ENCODE data around the gene SPP1. TPM values are rescaled to one million over a fixed set of nuclear protein-coding genes. Genes with fewer than 3 reads are reported as not detected.

Gene SPP1
- total RNA-seq, 4 donors from 2014 or later = 59.0 to 344 (median 174) TPM

GRCh38 chr4:87973283-87974169 lies 2.0 kb upstream of the SPP1 start:
- TF ChIP-seq CTCF (IDR thresholded peaks at IDR 0.05) (peak; percentile 69 to 88 (median 73)), POLR2A (IDR thresholded peaks at IDR 0.05) (no peak), EP300 (IDR thresholded peaks at IDR 0.05) (peak in 1 of 2 donors; percentile 15)
- WGBS, 2 donors = 24 to 29% methylated on average over 14 of the region's 14 CpGs
- Histone ChIP-seq H3K27ac (peak overlapping the region in 3 of 4 donors; percentile 4 to 79 (median 49)), H3K9me3 (no peaks in the 10 kb centered on the region), H3K36me3 (no peaks in the 10 kb centered on the region), H3K4me3 (peak overlapping the region in 3 of 4 donors; percentile 9 to 29 (median 16)), H3K4me1 (peaks cover 0 to 16% (median 7%) of the 10 kb centered on the region in 4 donors), H3K27me3 (no peaks in the 10 kb centered on the region)
- peak in 1 of 2 donors; percentile 55 for DNase-seq (ENCODE audit: low spot score in 2 of 2)

- WGBS, 2 donors = 59 to 62% methylated on average over 6 of the region's 6 CpGs
Measured at GRCh38 chr4:87974856-87975462, 555 bp upstream of the SPP1 start.

GRCh38 chr4:87977521-87978278 lies 2.2 kb downstream of the SPP1 start:
- no peak for DNase-seq (ENCODE audit: low spot score in 2 of 2)
- Histone ChIP-seq H3K4me3 (no peak overlapping the region), H3K9me3 (no peaks in the 10 kb centered on the region), H3K27ac (peak overlapping the region in 3 of 4 donors; percentile 25 to 76 (median 30)), H3K4me1 (peaks cover 0 to 16% (median 7%) of the 10 kb centered on the region in 4 donors), H3K36me3 (no peaks in the 10 kb centered on the region), H3K27me3 (no peaks in the 10 kb centered on the region)
- no peak for TF ChIP-seq CTCF (IDR thresholded peaks at IDR 0.05)
- TF ChIP-seq POLR2A (IDR thresholded peaks at IDR 0.05) = no peak
- TF ChIP-seq EP300 (IDR thresholded peaks at IDR 0.05) = no peak
- 54 to 57% methylated on average over 5 of the region's 5 CpGs for WGBS, 2 donors

More at GRCh38 chr4:87974856-87975462, 555 bp upstream of the SPP1 start:
- Histone ChIP-seq H3K4me3 (peak overlapping the region in 1 of 4 donors; percentile 18), H3K27me3 (no peaks in the 10 kb centered on the region), H3K36me3 (no peaks in the 10 kb centered on the region), H3K9me3 (no peaks in the 10 kb centered on the region), H3K27ac (peak overlapping the region in 2 of 4 donors; percentile 31 to 53), H3K4me1 (peaks cover 0 to 16% (median 7%) of the 10 kb centered on the region in 4 donors)
- TF ChIP-seq EP300 (IDR thresholded peaks at IDR 0.05) (no peak), POLR2A (IDR thresholded peaks at IDR 0.05) (no peak)
- no peak for DNase-seq (ENCODE audit: low spot score in 2 of 2)

GRCh38 chr4:87978681-87979080 lies 3.2 kb downstream of the SPP1 start:
- no peaks in the 10 kb centered on the region for H3K27me3 ChIP-seq
- WGBS, 2 donors = 96 to 100% methylated on average over 1 of the region's 1 CpG
- TF ChIP-seq EP300 (IDR thresholded peaks at IDR 0.05) = no peak
- TF ChIP-seq POLR2A (IDR thresholded peaks at IDR 0.05) = no peak
- H3K27ac ChIP-seq = peak overlapping the region in 1 of 4 donors; percentile 15
- no peak overlapping the region for H3K4me3 ChIP-seq
- DNase-seq (ENCODE audit: low spot score in 2 of 2) = no peak
- peaks cover 0 to 8% (median 3%) of the 10 kb centered on the region in 4 donors for H3K4me1 ChIP-seq
- H3K9me3 ChIP-seq = no peaks in the 10 kb centered on the region
- no peaks in the 10 kb centered on the region for H3K36me3 ChIP-seq

- H3K9me3 ChIP-seq = no peaks in the 10 kb centered on the region
- H3K27me3 ChIP-seq = no peaks in the 10 kb centered on the region
- H3K4me1 ChIP-seq = peaks cover 0 to 5% (median 2%) of the 10 kb centered on the region in 4 donors
- H3K4me3 ChIP-seq = no peak overlapping the region
- DNase-seq (ENCODE audit: low spot score in 2 of 2) = no peak
- WGBS, 2 donors = 89 to 94% methylated on average over 1 of the region's 1 CpG
- TF ChIP-seq EP300 (IDR thresholded peaks at IDR 0.05) (no peak), POLR2A (IDR thresholded peaks at IDR 0.05) (no peak), CTCF (IDR thresholded peaks at IDR 0.05) (no peak)
- H3K36me3 ChIP-seq = no peaks in the 10 kb centered on the region
- H3K27ac ChIP-seq = no peak overlapping the region
Measured at GRCh38 chr4:87979810-87980209, 4.3 kb downstream of the SPP1 start.
